DMS153 treated with DMSO at 0.1 percent for 48 hours (cell line): ENCODE data around the gene TLN1.

Source experiments
- DNase-seq: peaks from one replicate; lab custom pipeline; 2025; ENCODE audit not compliant: unreplicated experiment; lab: John Stamatoyannopoulos, UW

The TLN1 gene

GRCh38 chr9:35711501-35712428 is 20.2 kb downstream of the TLN1 start:
- DNase-seq = no peak

DNA sequence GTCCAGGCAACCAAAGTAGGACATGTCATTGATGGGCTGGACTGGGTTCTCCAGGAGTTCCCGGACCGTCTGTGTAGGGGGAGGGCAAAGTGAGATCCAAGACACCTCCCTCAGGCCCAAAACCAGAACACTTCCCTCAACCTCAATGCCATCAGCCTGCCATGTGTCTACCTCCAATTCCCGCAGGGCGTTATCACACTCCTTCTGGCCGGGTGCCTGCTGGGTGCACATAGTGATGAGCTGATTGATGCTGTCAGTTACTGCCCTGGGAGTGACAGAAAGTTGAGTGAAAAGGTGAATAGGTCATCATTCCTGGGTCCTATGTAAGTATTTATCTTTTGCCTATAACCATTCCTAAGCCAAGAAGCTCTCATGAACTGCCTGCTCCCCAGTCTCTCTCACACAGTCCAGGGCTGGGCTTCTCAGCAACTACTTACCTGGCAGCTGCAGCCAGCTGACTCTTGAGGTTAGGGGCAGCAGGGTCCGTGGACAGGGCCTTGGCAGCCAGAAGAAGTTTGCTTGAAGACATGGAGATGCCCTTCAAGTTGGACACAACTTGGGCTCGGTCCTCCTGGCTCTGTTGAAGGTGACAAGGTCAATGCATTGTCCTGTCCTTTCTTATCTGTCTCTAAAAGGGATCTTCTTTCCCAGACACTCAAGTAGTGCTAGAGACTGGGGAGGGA is 21.0 kb downstream of the TLN1 start:
- DNase-seq = no peak

DNA sequence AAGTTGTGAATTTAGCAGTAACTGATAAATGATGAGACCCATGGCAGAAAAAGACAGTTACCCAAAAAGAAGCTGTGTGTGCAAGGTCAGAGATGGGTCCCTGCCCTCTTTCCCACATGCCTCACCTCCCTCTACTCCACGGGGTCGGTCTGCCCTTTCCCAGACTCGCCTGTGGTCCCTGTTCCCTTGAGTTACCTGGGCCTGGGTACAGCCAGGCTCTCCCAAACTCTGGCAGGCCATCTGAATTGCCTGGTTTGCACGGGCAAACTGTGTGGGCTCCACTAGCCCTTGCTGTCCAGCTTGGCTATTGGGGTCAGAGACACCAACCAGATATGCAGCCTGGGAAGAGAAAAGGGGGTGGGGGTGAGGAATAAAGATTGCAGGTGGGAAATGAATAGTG is 23.8 kb downstream of the TLN1 start:
- no peak for DNase-seq

DNA sequence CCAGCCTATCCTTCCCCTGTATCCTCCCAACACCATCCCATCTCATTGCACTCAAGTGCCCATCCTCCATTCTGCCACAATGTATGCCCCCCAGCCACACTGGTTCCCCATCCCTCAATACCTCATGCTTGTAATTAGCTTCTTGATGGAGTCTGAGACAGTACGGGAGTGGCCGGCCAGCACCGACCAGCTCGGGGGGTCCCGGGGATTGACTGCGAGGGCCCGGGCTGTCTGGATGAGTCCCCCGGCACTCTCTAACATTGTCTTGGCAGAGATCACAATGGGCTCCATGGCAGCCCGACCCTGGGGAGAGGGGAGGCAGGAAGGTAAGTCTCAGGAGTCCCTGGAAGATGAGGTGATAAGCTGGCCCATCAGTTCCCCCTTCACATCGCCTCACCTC is 25.0 kb downstream of the TLN1 start:
- DNase-seq = no peak

DNA sequence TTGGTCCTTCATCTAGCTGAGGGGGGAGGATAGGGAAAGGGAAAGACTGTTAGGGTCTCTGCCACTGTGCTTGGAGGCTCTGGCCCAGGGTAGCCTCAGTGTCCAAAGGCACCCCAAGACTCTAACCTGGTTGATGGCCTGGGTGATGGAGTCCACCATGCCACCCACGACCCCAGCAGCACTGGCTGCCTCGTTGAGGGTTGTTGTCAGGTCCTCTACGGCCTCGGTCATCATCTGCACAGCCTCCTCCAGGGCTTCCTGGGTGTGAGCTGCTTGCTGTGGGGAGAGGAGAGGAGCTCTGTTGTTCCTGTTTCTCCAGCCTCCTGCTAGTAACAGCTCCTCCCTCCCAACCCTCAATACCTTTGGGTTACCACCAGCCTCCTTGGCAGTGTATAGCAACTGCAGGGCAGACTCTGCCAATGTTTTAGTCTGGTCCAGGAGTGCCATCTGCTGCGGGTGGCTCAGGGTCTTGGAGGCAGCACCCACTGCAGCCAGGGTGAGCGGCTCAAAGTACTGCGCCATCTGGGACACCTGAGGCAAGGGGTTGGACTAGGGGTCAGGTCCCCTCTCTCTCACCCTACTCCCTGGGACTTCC is 26.1 kb downstream of the TLN1 start:
- DNase-seq = no peak

DNA sequence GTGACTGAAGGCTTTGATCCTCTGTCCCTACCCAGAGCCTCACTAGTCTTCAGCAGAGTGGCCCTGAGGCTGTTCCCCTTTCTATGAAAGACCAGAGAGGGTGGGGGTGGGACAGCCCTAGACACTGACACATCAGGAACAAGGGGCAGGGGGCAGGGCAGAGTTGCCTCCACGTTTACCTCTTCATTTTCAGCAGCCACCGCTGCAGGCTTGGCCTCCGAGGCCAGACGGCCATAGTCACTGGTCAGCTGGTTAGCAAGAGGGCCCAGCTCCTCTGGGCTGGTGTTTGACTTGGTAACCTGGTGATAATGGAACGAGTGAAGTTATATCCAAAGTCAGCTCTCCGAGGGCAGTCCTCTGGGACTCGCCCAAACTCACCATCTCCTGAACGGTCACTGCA is 26.6 kb downstream of the TLN1 start:
- no peak for DNase-seq

GRCh38 chr9:35703906-35704672 is 27.9 kb downstream of the TLN1 start:
- DNase-seq = no peak

DNA sequence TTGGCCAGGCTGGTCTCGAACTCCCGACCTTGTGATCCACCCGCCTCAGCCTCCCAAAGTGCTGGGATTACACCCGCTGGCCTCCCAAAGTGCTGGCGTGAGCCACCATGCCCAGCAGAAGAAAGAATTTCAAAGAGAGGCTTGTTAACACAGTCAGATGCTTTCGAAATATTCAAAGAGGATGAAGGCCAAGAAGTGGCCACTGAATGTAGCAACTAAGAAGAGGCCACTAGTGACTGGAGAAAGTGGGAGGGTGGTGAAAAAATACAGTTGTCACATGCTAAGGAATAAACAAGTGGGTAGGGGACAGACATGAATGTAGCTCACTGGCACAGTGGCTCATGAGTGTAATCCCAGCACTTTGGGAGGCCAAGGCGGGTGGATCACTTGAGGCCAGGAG is 29.3 kb downstream of the TLN1 start:
- DNase-seq = no peak

DNA sequence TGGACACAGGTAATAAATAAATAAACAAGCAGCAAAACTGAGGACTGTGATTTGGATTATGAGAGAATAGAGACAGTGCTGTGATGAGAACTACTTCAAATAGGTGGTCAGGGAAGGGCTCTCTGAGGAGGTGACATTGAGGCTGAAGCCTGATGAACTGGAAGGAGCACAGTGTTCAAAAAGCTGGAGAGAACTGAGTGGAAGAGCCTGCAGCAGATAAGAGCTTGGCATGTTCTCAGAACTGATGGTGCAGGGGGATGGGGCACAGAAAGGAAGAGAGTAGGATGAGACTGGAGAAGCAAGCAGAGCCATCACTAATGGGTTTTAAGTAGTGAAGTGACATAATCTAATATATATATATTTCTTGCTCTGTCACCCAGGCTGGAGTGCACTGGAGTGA is 31.1 kb downstream of the TLN1 start:
- no peak for DNase-seq

DNA sequence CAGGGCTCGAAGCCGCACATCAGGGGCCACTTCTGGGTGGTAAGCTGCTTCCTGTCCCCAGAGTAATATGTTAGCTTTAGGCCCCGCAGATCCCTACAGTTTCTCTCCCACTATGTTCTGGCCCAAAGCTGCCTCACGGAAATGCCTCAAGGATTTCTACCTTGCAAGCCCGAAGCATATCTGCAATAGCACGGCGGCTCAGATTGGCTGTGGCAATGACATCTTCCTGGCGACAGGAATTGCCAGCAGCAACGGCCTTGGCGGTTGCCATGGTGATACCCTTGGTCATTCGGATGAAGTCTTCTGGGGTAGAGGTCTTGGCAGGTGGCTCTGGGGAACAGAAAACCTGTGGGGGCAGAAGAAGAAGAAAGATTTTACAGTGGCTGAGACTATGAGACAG is 32.0 kb downstream of the TLN1 start:
- no peak for DNase-seq

- DNase-seq = no peak
Observed at GRCh38 chr9:35698231-35698630, 33.8 kb downstream of the TLN1 start.

DNA sequence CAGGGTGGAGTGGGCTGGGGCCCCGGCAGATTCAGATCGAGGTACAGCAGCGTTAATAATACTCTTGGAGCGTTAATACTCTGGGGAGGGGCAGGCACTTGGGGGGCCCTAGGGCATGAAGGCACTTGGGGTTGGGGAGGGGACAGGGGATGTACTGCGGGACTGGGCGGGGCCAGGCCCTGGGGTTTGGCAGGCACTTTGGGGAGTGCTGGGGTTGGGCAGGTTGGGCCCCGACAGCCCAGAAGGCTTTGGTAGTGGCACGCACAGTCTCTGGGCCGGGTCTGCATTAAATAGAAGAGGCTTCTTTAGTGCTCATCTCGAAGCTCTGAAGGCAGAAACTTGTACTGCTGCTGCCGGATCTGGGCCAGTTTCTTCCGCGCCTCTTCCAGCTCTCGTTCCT is 34.5 kb downstream of the TLN1 start:
- DNase-seq = no peak

DNA sequence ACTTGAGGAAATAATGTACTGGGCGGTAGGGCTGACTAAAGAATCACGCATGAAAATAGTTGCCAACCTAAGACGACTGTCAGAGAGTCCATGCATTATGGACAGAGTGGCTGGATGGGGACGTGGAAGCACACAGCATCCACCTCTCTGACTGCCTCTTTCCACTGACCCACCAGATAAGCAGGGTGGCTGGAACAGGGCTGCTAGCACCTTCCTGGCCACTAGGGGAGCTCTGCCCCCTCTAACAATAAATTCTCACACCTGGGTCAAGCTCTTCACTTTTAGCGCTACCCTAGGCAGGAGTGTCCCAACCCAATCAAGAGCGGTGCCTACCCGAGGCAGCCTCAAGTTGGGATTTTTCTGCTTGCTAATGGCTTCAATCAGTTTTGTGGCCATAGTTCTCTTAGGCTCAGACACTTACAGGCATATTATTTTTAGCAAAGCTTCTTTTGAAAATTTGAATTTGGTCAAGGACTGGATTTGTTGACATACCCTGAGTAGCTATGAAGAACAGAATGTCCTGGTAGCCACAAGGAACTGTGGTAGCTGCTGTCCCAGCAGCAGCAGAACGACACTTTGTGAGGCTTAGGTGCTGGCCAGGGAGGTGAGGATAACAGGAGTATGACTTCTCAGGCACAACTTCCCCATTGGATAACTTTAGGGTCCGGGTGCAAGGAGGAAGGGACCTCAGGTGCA is 35.3 kb downstream of the TLN1 start:
- DNase-seq = peak; percentile 19

- no peak for DNase-seq
Observed at GRCh38 chr9:35695943-35696401, 36.0 kb downstream of the TLN1 start.

DNA sequence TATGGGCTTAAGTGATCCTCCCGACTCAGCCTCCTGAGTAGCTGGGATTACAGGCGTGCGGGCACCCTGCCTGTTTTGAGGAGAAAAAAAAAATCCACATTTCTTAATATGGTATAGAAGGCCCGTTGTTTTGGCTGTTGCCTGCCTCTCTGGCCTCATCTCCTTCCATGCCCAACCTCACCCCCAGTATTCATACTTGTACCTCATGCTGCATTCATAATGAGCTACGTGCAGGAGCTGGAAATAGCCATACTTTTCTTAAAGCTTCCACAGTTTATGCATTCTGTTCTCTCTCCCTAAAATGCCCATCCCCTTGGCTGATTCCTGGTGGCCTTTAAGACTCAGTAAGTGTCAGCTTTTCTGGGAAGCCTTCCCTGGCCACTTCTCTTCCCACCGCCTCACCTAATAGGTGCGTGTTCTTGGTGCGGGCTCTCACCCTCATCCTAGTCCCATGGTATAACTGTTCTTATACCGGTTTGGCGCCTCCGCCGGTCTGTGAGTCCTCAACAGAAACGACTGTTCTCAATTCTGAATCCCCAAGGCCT is 40.2 kb downstream of the TLN1 start:
- DNase-seq = no peak

DNA sequence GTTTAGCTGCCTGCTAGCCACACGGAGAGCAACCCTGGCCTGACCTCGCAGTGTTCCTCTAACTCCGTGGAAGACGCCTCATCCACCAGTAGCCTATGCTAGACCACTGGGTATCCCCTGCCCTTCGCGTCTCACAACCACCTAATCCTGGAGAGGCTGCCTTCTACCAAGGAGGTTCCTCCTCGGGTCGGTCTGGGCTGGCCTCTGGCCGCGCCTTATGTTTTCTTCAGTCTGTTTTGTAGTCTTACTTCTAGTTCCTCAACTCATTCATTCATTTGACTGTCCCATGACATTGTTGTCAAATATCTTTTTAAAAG is 40.7 kb downstream of the TLN1 start:
- no peak for DNase-seq

DNA sequence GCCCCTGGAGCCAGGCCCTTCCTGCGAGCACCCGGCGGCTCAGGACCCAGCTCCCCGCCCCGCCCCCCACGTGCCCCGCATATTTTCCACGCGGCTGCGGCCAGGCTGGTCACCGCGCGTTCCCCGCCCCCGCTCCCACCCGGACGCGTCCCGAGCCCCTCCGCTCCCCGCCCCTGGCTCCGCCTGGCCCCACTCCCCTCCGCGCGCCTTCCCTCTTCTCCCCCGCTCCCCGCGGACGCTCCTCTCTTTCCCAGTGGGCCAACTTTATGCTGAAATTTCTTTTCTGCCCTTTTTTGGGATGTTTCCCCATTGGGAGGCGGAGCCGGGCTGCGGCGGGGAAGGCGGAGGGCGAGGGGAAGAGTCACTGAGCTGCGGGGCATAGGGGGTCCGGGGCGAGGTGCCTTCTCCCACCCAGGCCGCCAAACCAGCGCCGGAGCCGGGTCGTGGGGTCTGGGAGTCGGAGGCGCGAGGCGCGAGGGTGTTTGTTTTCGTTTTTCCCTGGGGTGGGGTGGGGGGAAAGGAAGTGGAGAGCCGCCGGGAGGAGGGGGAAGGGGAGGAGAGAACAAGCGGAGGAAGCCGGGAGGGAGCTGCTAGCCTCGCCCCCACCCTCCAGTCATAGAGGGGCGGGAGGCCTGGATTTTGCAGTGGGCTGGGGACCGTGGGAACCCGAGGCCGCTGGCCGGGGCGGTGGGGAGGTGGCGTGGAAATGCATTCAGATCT is 41.2 kb downstream of the TLN1 start:
- DNase-seq = no peak

GRCh38 chr9:35690294-35690613 is 41.7 kb downstream of the TLN1 start:
- no peak for DNase-seq

- no peak for DNase-seq
Observed at GRCh38 chr9:35689542-35690293, 42.3 kb downstream of the TLN1 start, which contains the start of gene TPM2. TSS of gene TPM2 (minus strand) at chr9:35689925. CDS start at chr9:35689817, 108 bp downstream.
